Posterior vena cava (tissue), 2 donors: Measurements from ENCODE around the gene SLC29A1. TPM values are rescaled to one million over a fixed set of nuclear protein-coding genes. Genes with fewer than 3 reads are reported as not detected.

Source experiments
- DNase-seq: peaks from one replicate; pipeline ENCODE4 v3.0.0-alpha.2; 2020; ENCODE audit warnings: low spot score
- intact Hi-C, 2 donors: fragments of 100-400 bp; cut with DNase I; formaldehyde crosslinking; loops; one replicate each; pipeline versions ENCODE4 v1.14.1 to v1.14.2; 2022 to 2023
- total RNA-seq, 2 donors: library from RNA; stranded (reverse); fragmentation: NEBNext Ultra II Directional; extraction: Animal tissue kit (Norgen Biotek cat#: 25700); gene quantifications; one replicate each; pipeline ENCODE4 v1.2.1, GENCODE V29; 2021
- donor health status: DM: yes; HTN: yes; CAD: no.
- donor health status: DM: yes; HTN: yes; CAD: no.

SLC29A1 gene
- total RNA-seq, 2 donors from 2014 or later, result 76.5 to 80.0 TPM

DNA sequence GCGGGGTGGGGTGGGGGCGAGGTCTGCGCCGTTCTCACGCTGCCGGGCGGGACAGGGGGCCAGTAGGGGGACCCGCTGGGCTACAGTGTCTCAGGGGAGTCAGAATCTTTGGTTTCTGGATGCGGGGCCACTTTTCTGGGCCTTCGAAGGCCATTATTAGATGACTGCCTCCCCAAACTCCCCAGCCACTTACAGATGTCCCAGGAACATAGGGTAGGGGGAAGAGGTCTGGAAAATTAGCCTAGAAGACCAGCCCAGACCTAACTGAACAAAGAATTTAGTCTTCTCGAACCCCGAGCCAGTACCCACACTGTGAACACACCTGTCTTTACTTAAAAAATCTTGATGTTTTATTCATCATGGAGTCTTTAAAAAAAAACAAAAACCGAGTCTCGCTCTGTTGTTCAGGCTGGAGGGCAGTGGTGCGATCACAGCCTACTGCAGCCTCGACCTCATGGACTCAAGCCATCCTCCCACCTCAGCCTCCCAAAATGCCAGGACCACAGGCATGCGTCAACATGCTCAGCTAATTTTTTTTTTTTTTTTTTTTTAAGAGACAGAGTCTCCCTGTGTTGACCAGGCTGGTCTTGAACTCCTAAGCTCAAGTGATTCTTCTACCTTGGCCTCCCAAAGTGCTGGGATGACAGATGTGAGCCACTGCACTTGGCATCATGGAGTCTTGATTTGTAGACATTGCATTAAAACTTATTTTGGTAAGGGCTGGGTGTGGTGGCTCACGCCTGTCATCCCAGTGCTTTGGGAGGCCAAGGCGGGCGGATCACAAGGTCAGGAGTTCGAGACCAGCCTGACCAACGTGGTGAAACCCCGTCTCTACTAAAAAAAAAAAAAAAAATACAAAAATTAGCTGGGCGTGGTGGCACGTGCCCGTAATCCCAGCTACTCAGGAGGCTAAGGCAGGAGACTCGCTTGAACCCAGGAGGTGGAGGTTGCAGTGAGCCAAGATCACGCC is 3.3 kb upstream of the SLC29A1 start:
- DNase-seq, result no peak
- intact Hi-C loops, result no loop called here

- intact Hi-C loops, result no loop called here
- DNase-seq, result no peak
Measured at GRCh38 chr6:44220913-44221290, 2.5 kb upstream of the SLC29A1 start.

- intact Hi-C loops, result no loop called here
- peak; percentile 96 for DNase-seq
Measured at GRCh38 chr6:44221291-44221960, 2.0 kb upstream of the SLC29A1 start.

DNA sequence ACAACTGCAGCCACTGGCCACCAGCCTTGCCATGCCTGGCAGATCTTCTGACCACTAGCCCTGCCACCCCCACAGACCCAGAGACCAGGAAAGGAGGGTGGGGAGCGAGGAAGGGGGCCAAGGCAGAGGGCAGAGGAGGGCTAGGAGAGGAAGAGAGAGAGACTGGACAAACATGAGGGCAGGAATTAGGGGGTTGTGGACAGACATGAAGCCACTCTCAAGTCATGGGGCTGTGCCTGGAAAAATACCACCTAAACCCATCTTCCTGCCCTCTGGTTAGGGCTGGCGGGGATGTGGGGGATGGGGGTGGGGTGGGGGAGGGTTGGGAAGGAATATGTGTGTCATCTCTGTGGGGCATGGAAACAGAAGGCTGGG is 1.4 kb upstream of the SLC29A1 start:
- DNase-seq, result no peak
- intact Hi-C loops, result no loop called here

GRCh38 chr6:44222486-44223318 is 693 bp upstream of the SLC29A1 start:
- no peak for DNase-seq
- intact Hi-C loops, result no loop called here

DNA sequence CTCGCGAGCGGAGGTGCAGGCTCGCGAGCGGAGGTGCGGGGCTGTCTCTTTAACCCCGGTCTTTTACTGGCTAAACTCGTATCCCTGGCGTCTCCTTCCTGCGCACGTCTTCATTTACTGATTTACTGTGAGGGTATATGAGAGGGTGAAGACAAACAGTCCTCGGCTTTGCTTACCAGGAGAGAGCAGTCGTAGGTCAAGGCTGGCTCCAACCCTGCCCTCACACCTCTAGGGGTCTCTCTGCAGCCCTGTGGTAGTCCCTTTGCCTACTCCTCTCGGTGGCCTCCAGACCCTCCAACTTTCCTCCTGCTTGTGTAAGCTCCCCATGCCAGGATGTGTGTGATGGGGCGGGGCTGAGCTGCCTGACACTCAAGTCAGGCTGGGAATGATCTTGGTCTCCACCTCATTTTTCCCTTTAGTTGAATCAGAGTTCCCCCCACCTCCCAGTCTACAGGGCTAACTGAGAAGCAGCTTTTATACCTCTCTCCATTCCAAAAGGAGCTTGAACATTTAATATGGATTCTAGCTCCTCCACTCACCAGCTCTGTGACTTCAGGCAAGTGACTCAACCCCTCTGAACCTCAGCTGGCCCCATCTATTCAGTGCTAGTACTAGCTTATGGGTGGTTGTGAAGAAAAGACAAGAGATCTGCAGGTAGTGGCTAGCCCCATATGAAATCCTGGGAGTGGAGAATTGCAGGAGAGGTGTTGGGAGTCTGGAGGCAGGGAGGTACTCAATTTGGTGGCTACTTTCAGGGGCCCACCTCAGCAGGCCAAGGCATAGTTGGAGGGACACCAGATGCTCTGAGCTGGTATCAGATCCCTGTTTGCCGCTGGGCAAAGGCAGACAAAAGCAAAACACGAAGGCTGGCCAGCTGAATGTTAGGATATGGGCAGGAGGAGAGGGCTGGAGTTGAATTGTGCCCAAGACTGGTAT is 902 bp downstream of the SLC29A1 start:
- intact Hi-C loops, result no loop called here
- DNase-seq, result no peak

GRCh38 chr6:44224965-44225305 is 1.5 kb downstream of the SLC29A1 start:
- intact Hi-C loops, result no loop called here
- no peak for DNase-seq

DNA sequence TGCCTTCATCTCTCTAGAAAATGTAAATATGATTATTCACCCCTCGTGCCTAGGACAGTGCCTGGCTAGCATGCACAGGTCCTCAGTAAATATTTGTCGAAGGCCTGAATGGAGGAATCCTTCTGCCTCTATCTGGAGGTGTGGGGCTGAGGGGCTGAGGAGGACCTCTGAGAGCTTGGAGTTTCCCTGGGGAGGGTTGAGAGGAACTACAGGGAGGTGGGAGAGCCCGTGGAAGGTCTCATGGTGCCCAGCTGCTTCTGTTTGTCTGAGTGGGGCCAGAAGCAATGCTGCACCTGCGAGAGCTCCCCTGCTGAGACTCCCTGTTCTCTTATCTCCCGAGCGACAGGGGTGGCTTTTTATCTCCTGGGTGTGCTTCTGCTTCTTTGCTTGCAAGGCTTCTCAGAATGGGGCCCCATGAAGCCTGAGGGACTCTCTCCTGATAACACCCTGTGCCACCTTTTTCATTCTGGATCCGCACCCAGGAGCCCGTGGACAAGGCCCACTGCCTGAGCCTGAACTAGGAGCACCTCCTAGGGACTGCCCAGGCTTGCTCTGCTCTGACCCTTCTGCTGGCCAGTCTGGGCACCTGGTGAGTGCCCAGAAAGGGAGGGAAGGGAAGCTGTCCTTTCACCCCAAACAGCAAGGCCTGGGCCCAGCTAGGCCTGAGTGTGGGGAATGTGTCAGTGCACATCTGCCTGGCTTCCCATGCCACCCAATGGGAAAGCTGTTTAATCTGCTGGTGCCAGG is 2.4 kb downstream of the SLC29A1 start:
- peak; percentile 62 for DNase-seq
- intact Hi-C loops, result loop anchor here in 1 of 2 donors (1.0 kb wide), 1 partner anchor 41 kb away; no protein-coding TSS in a partner anchor

DNA sequence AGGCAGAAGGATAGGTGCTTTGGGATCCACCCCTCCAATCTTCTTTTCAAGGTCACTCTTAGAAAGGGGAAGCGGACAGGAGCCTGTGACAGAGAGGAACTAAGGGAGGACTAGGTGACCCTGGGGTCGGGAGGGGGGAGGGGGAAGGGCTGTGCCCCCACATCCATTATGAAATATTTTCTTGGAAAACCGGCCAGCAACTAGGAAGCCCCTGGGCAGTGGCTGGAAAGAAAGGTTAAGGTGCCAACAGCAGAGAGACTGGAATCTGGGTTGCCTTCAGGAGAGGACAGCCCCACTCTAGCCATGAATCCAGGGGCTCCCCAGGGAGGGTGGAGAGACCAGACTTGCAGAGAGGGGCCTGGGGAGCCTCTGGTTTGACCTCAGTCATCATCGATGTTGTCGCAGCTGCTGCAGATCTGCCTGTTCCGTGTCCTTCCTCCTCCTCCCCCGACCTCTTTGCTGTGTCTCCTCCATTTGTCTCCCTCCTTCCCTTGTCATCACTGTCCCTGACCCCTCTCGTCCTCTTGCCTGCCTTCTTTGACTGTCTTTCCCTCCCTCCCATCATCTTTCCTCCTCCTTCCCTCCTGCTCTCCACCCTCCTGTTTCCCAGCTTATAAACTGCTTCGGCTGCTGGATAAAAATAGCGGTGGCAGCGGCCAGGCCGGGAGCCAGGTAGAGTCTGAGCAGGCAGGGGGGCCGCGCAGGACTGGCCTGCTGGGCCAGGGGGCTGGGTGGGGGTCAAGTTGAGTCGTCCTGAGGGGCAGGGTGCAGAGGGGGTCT is 3.2 kb downstream of the SLC29A1 start:
- peak; percentile 77 for DNase-seq
- intact Hi-C loops, result loop anchor here in 1 of 2 donors (1.0 kb wide), 1 partner anchor 40 kb away; no protein-coding TSS in a partner anchor

DNA sequence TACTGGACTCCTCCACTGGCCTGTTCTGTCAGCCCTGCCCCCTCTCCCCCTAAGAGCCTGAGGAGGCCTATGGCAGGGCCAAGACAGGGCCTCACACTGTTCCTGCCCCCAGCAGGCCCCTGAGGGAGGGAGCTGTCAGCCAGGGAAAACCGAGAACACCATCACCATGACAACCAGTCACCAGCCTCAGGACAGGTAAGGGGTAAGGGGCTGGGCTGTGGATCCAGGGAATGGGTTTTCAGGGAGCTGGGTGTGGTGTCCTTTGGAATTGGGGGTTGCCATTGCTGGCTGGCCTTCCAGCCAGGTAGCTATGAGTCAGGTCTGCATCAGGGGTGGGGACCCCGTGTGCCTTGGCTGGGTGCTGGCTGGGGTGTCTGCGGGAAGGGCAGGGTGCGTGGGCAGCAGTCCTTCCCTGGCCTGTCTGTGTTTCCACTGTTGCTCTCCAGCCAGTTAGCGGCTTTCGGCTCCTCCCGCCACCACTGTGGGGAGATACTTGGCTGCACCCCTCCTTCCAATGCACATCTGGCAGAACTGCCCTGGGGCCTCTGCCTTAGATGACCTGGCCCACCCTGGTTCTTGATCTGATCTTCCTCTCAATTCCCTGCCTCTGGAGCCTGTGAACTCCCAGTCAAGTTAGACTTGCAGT is 3.9 kb downstream of the SLC29A1 start:
- DNase-seq, result peak; percentile 71
- intact Hi-C loops, result no loop called here

- intact Hi-C loops, result no loop called here
- peak; percentile 48 for DNase-seq
Measured at GRCh38 chr6:44228031-44228430, 4.6 kb downstream of the SLC29A1 start.

- peak; percentile 61 for DNase-seq
- intact Hi-C loops, result no loop called here
Measured at GRCh38 chr6:44228433-44228832, 5.0 kb downstream of the SLC29A1 start.

- DNase-seq, result peak; percentile 72
- intact Hi-C loops, result no loop called here
Measured at GRCh38 chr6:44228836-44229235, 5.4 kb downstream of the SLC29A1 start.

- intact Hi-C loops, result loop anchor here in 1 of 2 donors (10.0 kb wide), 1 partner anchor 115 kb away; no protein-coding TSS in a partner anchor
- peak; percentile 67 for DNase-seq
Measured at GRCh38 chr6:44229376-44230033, 6.1 kb downstream of the SLC29A1 start.

- intact Hi-C loops, result loop anchor here in 1 of 2 donors (10.0 kb wide), 1 partner anchor 115 kb away; no protein-coding TSS in a partner anchor
- DNase-seq, result peak; percentile 55
Measured at GRCh38 chr6:44230034-44230675, 6.8 kb downstream of the SLC29A1 start.
